Osteocyte (in vitro differentiated cells): ENCODE measurements around the gene ATG12. TPM values are rescaled to one million over a fixed set of nuclear protein-coding genes. Genes with fewer than 3 reads are reported as not detected.

ENCODE experiments used
- DNase-seq: peaks from one replicate; pipeline ENCODE4 v3.0.0; 2021; ENCODE audit warnings: mixed read lengths; ENCODE audit not compliant: unreplicated experiment; ENCODE audit errors: extremely low spot score
- H3K27ac Mint-ChIP-seq: one replicate; pipeline ENCODE4 v1.8.0; 2021; ENCODE audit warnings: mild to moderate bottlenecking, mixed read lengths; ENCODE audit not compliant: unreplicated experiment
- H3K27me3 Mint-ChIP-seq: one replicate; pipeline ENCODE4 v1.8.0; 2021; ENCODE audit warnings: mixed read lengths; ENCODE audit not compliant: unreplicated experiment
- H3K36me3 Mint-ChIP-seq: one replicate; pipeline ENCODE4 v1.8.0; 2021; ENCODE audit warnings: mixed read lengths; ENCODE audit not compliant: unreplicated experiment
- H3K4me1 Mint-ChIP-seq: one replicate; pipeline ENCODE4 v1.8.0; 2021; ENCODE audit warnings: mixed read lengths; ENCODE audit not compliant: unreplicated experiment
- H3K4me3 Mint-ChIP-seq: one replicate; pipeline ENCODE4 v1.8.0; 2021; ENCODE audit warnings: mild to moderate bottlenecking, moderate library complexity, mixed read lengths; ENCODE audit not compliant: unreplicated experiment
- H3K9me3 Mint-ChIP-seq: one replicate; pipeline ENCODE4 v1.8.0; 2021; ENCODE audit warnings: mixed read lengths; ENCODE audit not compliant: unreplicated experiment
- CTCF ChIP-seq: fragments of 200-600 bp; sonication (generic); IDR thresholded peaks from 2 replicates; pipeline ENCODE4 v1.5.0; 2021; ENCODE audit warnings: antibody characterized with exemption, mild to moderate bottlenecking, moderate library complexity
- total RNA-seq: library from RNA; stranded (reverse); gene quantifications from 2 replicates; pipeline ENCODE4 v1.2.1, GENCODE V29; 2021

ATG12 gene
- total RNA-seq, 1 donor from 2014 or later = 51.2 TPM

GRCh38 chr5:115806986-115807653, 34.2 kb downstream of the ATG12 start:
- H3K4me1 Mint-ChIP-seq = peaks cover 12% of the 10 kb centered on the region
- no peak overlapping the region for H3K27ac Mint-ChIP-seq

DNA sequence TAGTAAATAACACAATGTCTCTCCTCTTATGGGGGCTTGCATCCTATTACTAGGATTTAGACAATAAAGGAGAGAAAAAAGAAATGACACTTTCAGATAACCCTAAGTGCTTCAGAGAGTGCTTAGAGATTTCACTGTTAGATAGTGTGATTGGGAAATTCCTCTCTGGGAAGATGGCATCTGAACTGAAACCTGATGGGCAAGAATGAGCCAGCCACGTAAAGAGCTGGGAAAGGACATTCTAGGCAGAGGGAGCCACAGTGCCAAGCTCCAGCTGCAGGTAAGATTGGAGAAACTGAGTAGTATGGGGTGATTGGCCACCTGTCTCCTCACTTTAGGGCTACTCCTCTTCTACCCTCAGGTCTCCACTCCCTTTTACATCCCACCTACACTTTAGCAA, 39.4 kb downstream of the ATG12 start:
- no peak overlapping the region for H3K27ac Mint-ChIP-seq
- no peaks in the 10 kb centered on the region for H3K27me3 Mint-ChIP-seq
- H3K4me3 Mint-ChIP-seq = no peak overlapping the region
- TF ChIP-seq CTCF = no peak
- H3K36me3 Mint-ChIP-seq = peaks cover 3% of the 10 kb centered on the region
- peaks cover 4% of the 10 kb centered on the region for H3K4me1 Mint-ChIP-seq
- H3K9me3 Mint-ChIP-seq = no peaks in the 10 kb centered on the region
- no peak for DNase-seq

More at GRCh38 chr5:115806986-115807653, 34.2 kb downstream of the ATG12 start:
- no peak for DNase-seq
- TF ChIP-seq CTCF = no peak
- H3K27me3 Mint-ChIP-seq = no peaks in the 10 kb centered on the region
- no peak overlapping the region for H3K4me3 Mint-ChIP-seq
- H3K36me3 Mint-ChIP-seq = peaks cover 9% of the 10 kb centered on the region
- no peaks in the 10 kb centered on the region for H3K9me3 Mint-ChIP-seq

GRCh38 chr5:115801152-115801551, 40.2 kb downstream of the ATG12 start:
- DNase-seq = no peak
- Mint-ChIP-seq H3K27ac (no peak overlapping the region), H3K27me3 (no peaks in the 10 kb centered on the region), H3K9me3 (no peaks in the 10 kb centered on the region), H3K36me3 (peaks cover 3% of the 10 kb centered on the region), H3K4me1 (peaks cover 4% of the 10 kb centered on the region), H3K4me3 (no peak overlapping the region)
- no peak for TF ChIP-seq CTCF

DNA sequence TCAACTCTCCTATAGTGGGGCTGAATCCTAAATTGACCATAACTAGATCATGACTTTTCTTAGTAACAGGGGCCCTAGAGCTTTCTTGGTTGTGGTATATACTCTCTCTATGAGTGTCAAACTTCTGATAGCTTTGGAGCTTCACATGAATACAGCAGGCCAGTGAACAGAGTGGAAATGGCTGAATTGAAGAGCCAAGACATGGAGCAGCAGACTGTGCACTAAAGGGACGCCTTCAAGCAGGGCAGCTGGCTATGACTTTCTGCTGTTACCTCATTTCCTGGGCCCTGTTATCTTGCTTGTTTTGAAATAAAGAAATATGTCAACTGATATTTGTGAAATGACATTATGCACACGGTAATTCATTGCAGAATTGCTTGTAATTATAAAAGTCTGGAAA, 41.3 kb downstream of the ATG12 start:
- no peak overlapping the region for H3K4me3 Mint-ChIP-seq
- H3K36me3 Mint-ChIP-seq = peaks cover 3% of the 10 kb centered on the region
- DNase-seq = no peak
- no peaks in the 10 kb centered on the region for H3K27me3 Mint-ChIP-seq
- no peak overlapping the region for H3K27ac Mint-ChIP-seq
- no peaks in the 10 kb centered on the region for H3K9me3 Mint-ChIP-seq
- no peak for TF ChIP-seq CTCF
- H3K4me1 Mint-ChIP-seq = peaks cover 4% of the 10 kb centered on the region

- H3K27ac Mint-ChIP-seq = no peak overlapping the region
- H3K4me1 Mint-ChIP-seq = peaks cover 4% of the 10 kb centered on the region
- peaks cover 2% of the 10 kb centered on the region for H3K27me3 Mint-ChIP-seq
- no peaks in the 10 kb centered on the region for H3K36me3 Mint-ChIP-seq
- no peak overlapping the region for H3K4me3 Mint-ChIP-seq
- DNase-seq = no peak
- no peak for TF ChIP-seq CTCF
- no peaks in the 10 kb centered on the region for H3K9me3 Mint-ChIP-seq
These were observed 43.1 kb downstream of the ATG12 start for GRCh38 chr5:115798252-115798651.
